GM06990 (cell line): ENCODE results near the gene GP2.

Source experiments
- DNase-seq: peaks from one replicate; pipeline ENCODE4 v3.0.0-alpha.2; 2011; ENCODE audit not compliant: insufficient read length; ENCODE audit errors: extremely low read depth
- H3K27me3 ChIP-seq: replicated peaks from 2 replicates; pipeline ENCODE4 v1.6.0; 2011; ENCODE audit warnings: low read length; ENCODE audit not compliant: control insufficient read depth, insufficient read depth
- H3K36me3 ChIP-seq: 2 replicates; pipeline ENCODE4 v1.5.1; 2011; ENCODE audit warnings: low read length; ENCODE audit not compliant: control insufficient read depth, insufficient read depth
- H3K4me3 ChIP-seq: replicated peaks from 2 replicates; pipeline ENCODE4 v1.5.1; 2011; ENCODE audit warnings: low read depth, mild to moderate bottlenecking, control low read depth, low read length
- CTCF ChIP-seq: IDR thresholded peaks from 2 replicates; pipeline ENCODE4 v1.5.1; 2011; ENCODE audit warnings: low read length, control low read depth, mild to moderate bottlenecking, inconsistent platforms; ENCODE audit not compliant: insufficient read depth, poor library complexity, severe bottlenecking

GP2 gene

GRCh38 chr16:20334396-20334795 lies 7.1 kb upstream of the GP2 start:
- Histone ChIP-seq H3K27me3 (no peaks in the 10 kb centered on the region; the same call in 1 of the 2 replicates), H3K36me3 (no peaks in the 10 kb centered on the region), H3K4me3 (no peak overlapping the region)
- no peak for DNase-seq
- no peak for TF ChIP-seq CTCF

- no peak for DNase-seq
These were observed 5.8 kb upstream of the GP2 start for GRCh38 chr16:20333120-20333519.

GRCh38 chr16:20332411-20332810 lies 5.1 kb upstream of the GP2 start:
- Histone ChIP-seq H3K36me3 (no peaks in the 10 kb centered on the region), H3K27me3 (no peaks in the 10 kb centered on the region; the same call in 1 of the 2 replicates)
- no peak for TF ChIP-seq CTCF

More at GRCh38 chr16:20333120-20333519, 5.8 kb upstream of the GP2 start:
- Histone ChIP-seq H3K4me3 (no peak overlapping the region), H3K27me3 (no peaks in the 10 kb centered on the region; the same call in 1 of the 2 replicates), H3K36me3 (no peaks in the 10 kb centered on the region)
- no peak for TF ChIP-seq CTCF

GRCh38 chr16:20331635-20332034 lies 4.3 kb upstream of the GP2 start:
- H3K4me3 ChIP-seq: no peak overlapping the region
- TF ChIP-seq CTCF: no peak
- DNase-seq: no peak
- no peaks in the 10 kb centered on the region; the same call in 1 of the 2 replicates for H3K27me3 ChIP-seq
- H3K36me3 ChIP-seq: no peaks in the 10 kb centered on the region

More at GRCh38 chr16:20332411-20332810, 5.1 kb upstream of the GP2 start:
- no peak for DNase-seq
- H3K4me3 ChIP-seq: no peak overlapping the region

GRCh38 chr16:20329392-20330138 lies 2.3 kb upstream of the GP2 start:
- no peak for TF ChIP-seq CTCF
- Histone ChIP-seq H3K4me3 (no peak overlapping the region), H3K27me3 (no peaks in the 10 kb centered on the region), H3K36me3 (no peaks in the 10 kb centered on the region)
- no peak for DNase-seq
